A549 (cell line): ENCODE results near the gene ARF1. TPM values are rescaled to one million over a fixed set of nuclear protein-coding genes. Genes with fewer than 3 reads are reported as not detected.

Source experiments
- ATAC-seq, 2 experiments: fragments of 200-7000 bp in 1 of 2; fragments of >200 bp in 1 of 2; cut with Nextera tagmentation in 1 of 2; cut with Tn5 transposase in 1 of 2; 3 replicates each; pipeline versions ENCODE4 v1.8.0 to v1.9.1; 2018 to 2020; ENCODE audit warnings: mild to moderate bottlenecking in 1 of 2, moderate library complexity in 1 of 2
- CTCF ChIA-PET: fragments of 300-600 bp; sonication (Branson Sonifier 250); formaldehyde crosslinking; extraction: SDS; loops from one replicate; lab custom pipeline; 2021; ENCODE audit warnings: antibody characterized with exemption, inconsistent platforms; lab: Yijun Ruan, JAX
- POLR2A ChIA-PET: fragments of 350-600 bp; formaldehyde crosslinking; extraction: SDS; loops from one replicate; lab custom pipeline; 2021; ENCODE audit warnings: antibody characterized with exemption, inconsistent platforms; lab: Yijun Ruan, JAX
- DNase-seq, 2 experiments: peaks; one replicate each; pipeline versions ENCODE4 v3.0.0 to v3.0.0-alpha.2; 2011 to 2016; ENCODE audit warnings: low read depth in 1 of 2, low spot score in 1 of 2
- FAIRE-seq: peaks from 2 replicates; lab custom pipeline; 2011; peaks lifted over from hg19 to GRCh38; lab: Jason Lieb, UNC
- H3K27ac ChIP-seq, 2 experiments: fragments of >200 bp; sonication (Bioruptor Twin); formaldehyde crosslinking; 3 replicates each; pipeline ENCODE4 v1.5.1; 2016 to 2017
- H3K4me1 ChIP-seq: fragments of >200 bp; sonication (Bioruptor Twin); formaldehyde crosslinking; 3 replicates; pipeline ENCODE4 v1.6.1; 2016
- H3K4me2 ChIP-seq: fragments of >200 bp; sonication (Bioruptor Twin); formaldehyde crosslinking; 3 replicates; pipeline ENCODE4 v1.6.1; 2016
- H3K4me3 ChIP-seq: fragments of >200 bp; sonication (Bioruptor Twin); formaldehyde crosslinking; 3 replicates; pipeline ENCODE4 v1.5.1; 2016
- H3K9me3 ChIP-seq: fragments of >200 bp; sonication (Bioruptor Twin); formaldehyde crosslinking; 3 replicates; pipeline ENCODE4 v1.6.1; 2016
- BCL3 ChIP-seq: fragments of >200 bp; sonication (Bioruptor Twin); formaldehyde crosslinking; IDR thresholded peaks from 3 replicates; pipeline ENCODE4 v1.6.1; 2016
- CBX2 ChIP-seq: fragments of 200-600 bp; sonication (generic); IDR thresholded peaks from 2 replicates; pipeline ENCODE4 v1.6.1; 2016; ENCODE audit warnings: low read depth, mild to moderate bottlenecking, borderline replicate concordance
- CEBPB ChIP-seq, 2 experiments: fragments of >200 bp in 1 of 2; sonication (Bioruptor Twin) in 1 of 2; formaldehyde crosslinking in 1 of 2; IDR thresholded peaks; 2 replicates each; pipeline ENCODE4 v1.6.1; 2012 to 2016
- CHD4 ChIP-seq: fragments of 200-600 bp; sonication (generic); IDR thresholded peaks from 2 replicates; pipeline ENCODE4 v1.6.1; 2016; ENCODE audit warnings: antibody characterized with exemption, mild to moderate bottlenecking, borderline replicate concordance
- EP300 ChIP-seq, 2 experiments: fragments of >200 bp; sonication (Bioruptor Twin); formaldehyde crosslinking; IDR thresholded peaks; 2 replicates in 1 of 2; 3 replicates in 1 of 2; pipeline ENCODE4 v1.6.1; 2016 to 2017
- FOSB ChIP-seq: fragments of 250-450 bp; sonication (Bioruptor Pico); IDR thresholded peaks from 2 replicates; pipeline ENCODE4 v1.5.0; 2020; ENCODE audit warnings: mild to moderate bottlenecking, moderate library complexity
- FOSL2 ChIP-seq, 2 experiments: fragments of 450-650 bp in 1 of 2; fragments of >200 bp in 1 of 2; sonication (Bioruptor Twin) in 1 of 2; formaldehyde crosslinking; IDR thresholded peaks; 2 replicates each; pipeline versions ENCODE4 v1.5.0 to v1.6.1; 2016 to 2020; ENCODE audit warnings: mild to moderate bottlenecking in 1 of 2, moderate library complexity in 1 of 2
- GATA3 ChIP-seq: IDR thresholded peaks from 2 replicates; pipeline ENCODE4 v1.6.1; 2012; ENCODE audit warnings: borderline replicate concordance
- HDAC2 ChIP-seq: fragments of 200-600 bp; sonication (generic); IDR thresholded peaks from 2 replicates; pipeline ENCODE4 v1.6.1; 2016
- HOXA7 ChIP-seq: fragments of 250-450 bp; sonication (Bioruptor Pico); IDR thresholded peaks from 2 replicates; pipeline ENCODE4 v1.5.0; 2020; ENCODE audit warnings: mild to moderate bottlenecking, moderate library complexity
- HOXB13 ChIP-seq: fragments of 250-450 bp; sonication (Bioruptor Pico); IDR thresholded peaks from 2 replicates; pipeline ENCODE4 v1.5.0; 2020; ENCODE audit warnings: low read depth, mild to moderate bottlenecking, moderate library complexity
- JUNB ChIP-seq: fragments of >200 bp; sonication (Bioruptor Twin); formaldehyde crosslinking; IDR thresholded peaks from 2 replicates; pipeline ENCODE4 v1.6.1; 2016
- MAZ ChIP-seq: fragments of 150-350 bp; IDR thresholded peaks from 2 replicates; pipeline ENCODE4 v1.6.1; 2014; ENCODE audit warnings: antibody characterized with exemption, low read depth, low read length, borderline replicate concordance
- NFE2L2 ChIP-seq: fragments of 150-350 bp; conservative IDR thresholded peaks from 2 replicates; pipeline ENCODE4 v1.6.1; 2014; ENCODE audit warnings: low read length
- NPAS2 ChIP-seq: fragments of 250-450 bp; sonication (Bioruptor Pico); IDR thresholded peaks from 2 replicates; pipeline ENCODE4 v1.8.0; 2022; ENCODE audit warnings: mild to moderate bottlenecking, moderate library complexity, borderline replicate concordance
- RNF2 ChIP-seq: fragments of 200-600 bp; sonication (generic); IDR thresholded peaks from 2 replicates; pipeline ENCODE4 v1.6.1; 2016; ENCODE audit warnings: low read depth, mild to moderate bottlenecking, antibody characterized with exemption, moderate library complexity, borderline replicate concordance
- SREBF2 ChIP-seq: fragments of 450-650 bp; IDR thresholded peaks from 2 replicates; pipeline ENCODE4 v1.6.1; 2014; ENCODE audit warnings: mild to moderate bottlenecking, moderate library complexity
- TFCP2L1 ChIP-seq: fragments of 250-450 bp; sonication (Bioruptor Pico); IDR thresholded peaks from 2 replicates; pipeline ENCODE4 v1.5.0; 2021; ENCODE audit warnings: mild to moderate bottlenecking
- ZNF302 ChIP-seq: fragments of 250-450 bp; sonication (Bioruptor Pico); IDR thresholded peaks from 2 replicates; pipeline ENCODE4 v1.9.0; 2021; ENCODE audit warnings: inconsistent platforms, mild to moderate bottlenecking, moderate library complexity
- WGBS: methylation state at CpG from one replicate; pipeline ENCODE4 v1.1.6; 2017; ENCODE audit errors: missing lambda C conversion rate; 5-methylcytosine and 5-hydroxymethylcytosine counted together
- polyA plus RNA-seq, 4 experiments: library from polyadenylated mRNA; depleted of rRNA in 3 of 4; stranded (reverse); fragments of >200 nt; fragmentation: RNase III in 1 of 4; extraction: RNeasy Plus Mini Kit Qiagen cat#74134 plus additional on column Dnase treatment in 1 of 4; gene quantifications; 2 replicates in 3 of 4; 3 replicates in 1 of 4; pipeline ENCODE4 v1.2.3, GENCODE V29; 2011 to 2017
- TF ChIP-seq, protein P1 (sequence below): fragments of 200-600 bp; sonication (generic); IDR thresholded peaks from 2 replicates; pipeline ENCODE4 v1.6.1; 2016; ENCODE audit warnings: antibody characterized with exemption, mild to moderate bottlenecking, moderate library complexity
- TF ChIP-seq, protein P2 (sequence below): IDR thresholded peaks from 2 replicates; pipeline ENCODE4 v1.6.1; 2012
- TF ChIP-seq, protein P3 (sequence below): fragments of >200 bp; sonication (Bioruptor Twin); formaldehyde crosslinking; IDR thresholded peaks from 2 replicates; pipeline ENCODE4 v1.6.1; 2016
- TF ChIP-seq, protein P4 (sequence below): IDR thresholded peaks from 2 replicates; pipeline ENCODE4 v1.6.1; 2012

ARF1 gene
- polyA plus RNA-seq, 2 of the 4 experiments (the other 2 are of a cell fraction): 297 to 376 TPM

- Histone ChIP-seq H3K4me2 (no peak overlapping the region), H3K27ac (no peak overlapping the region), H3K4me3 (no peak overlapping the region), H3K4me1 (peaks cover 15% of the 10 kb centered on the region), H3K9me3 (0 out of 3 replicates have a peak, but pooled peaks cover 3% of the 10 kb centered on the region)
- no peak for FAIRE-seq
- ChIA-PET POLR2A (no interaction called here), CTCF (interaction anchor here (0.9 to 1.2 kb wide), 2 partner anchors 9 to 43 kb away, joined by 3 read pairs; no protein-coding TSS in a partner anchor)
- no peak for TF ChIP-seq SREBF2
- TF ChIP-seq EP300 (IDR thresholded peaks at IDR 0.05): no peak
- no peak for TF ChIP-seq HOXA7 (CRISPR knock-in tag)
- TF ChIP-seq NPAS2: no peak
- TF ChIP-seq CHD4: no peak
- no peak for TF ChIP-seq NFE2L2
- TF ChIP-seq TFCP2L1 (CRISPR knock-in tag): no peak
- TF ChIP-seq FOSB (CRISPR knock-in tag): no peak
- TF ChIP-seq GATA3: no peak
- TF ChIP-seq, protein P1, sequence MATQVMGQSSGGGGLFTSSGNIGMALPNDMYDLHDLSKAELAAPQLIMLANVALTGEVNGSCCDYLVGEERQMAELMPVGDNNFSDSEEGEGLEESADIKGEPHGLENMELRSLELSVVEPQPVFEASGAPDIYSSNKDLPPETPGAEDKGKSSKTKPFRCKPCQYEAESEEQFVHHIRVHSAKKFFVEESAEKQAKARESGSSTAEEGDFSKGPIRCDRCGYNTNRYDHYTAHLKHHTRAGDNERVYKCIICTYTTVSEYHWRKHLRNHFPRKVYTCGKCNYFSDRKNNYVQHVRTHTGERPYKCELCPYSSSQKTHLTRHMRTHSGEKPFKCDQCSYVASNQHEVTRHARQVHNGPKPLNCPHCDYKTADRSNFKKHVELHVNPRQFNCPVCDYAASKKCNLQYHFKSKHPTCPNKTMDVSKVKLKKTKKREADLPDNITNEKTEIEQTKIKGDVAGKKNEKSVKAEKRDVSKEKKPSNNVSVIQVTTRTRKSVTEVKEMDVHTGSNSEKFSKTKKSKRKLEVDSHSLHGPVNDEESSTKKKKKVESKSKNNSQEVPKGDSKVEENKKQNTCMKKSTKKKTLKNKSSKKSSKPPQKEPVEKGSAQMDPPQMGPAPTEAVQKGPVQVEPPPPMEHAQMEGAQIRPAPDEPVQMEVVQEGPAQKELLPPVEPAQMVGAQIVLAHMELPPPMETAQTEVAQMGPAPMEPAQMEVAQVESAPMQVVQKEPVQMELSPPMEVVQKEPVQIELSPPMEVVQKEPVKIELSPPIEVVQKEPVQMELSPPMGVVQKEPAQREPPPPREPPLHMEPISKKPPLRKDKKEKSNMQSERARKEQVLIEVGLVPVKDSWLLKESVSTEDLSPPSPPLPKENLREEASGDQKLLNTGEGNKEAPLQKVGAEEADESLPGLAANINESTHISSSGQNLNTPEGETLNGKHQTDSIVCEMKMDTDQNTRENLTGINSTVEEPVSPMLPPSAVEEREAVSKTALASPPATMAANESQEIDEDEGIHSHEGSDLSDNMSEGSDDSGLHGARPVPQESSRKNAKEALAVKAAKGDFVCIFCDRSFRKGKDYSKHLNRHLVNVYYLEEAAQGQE: no peak
- TF ChIP-seq, protein P2, sequence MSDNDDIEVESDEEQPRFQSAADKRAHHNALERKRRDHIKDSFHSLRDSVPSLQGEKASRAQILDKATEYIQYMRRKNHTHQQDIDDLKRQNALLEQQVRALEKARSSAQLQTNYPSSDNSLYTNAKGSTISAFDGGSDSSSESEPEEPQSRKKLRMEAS: no peak
- no peak for TF ChIP-seq CEBPB (IDR thresholded peaks at IDR 0.05)
- DNase-seq: no peak
- no peak for ATAC-seq
- 25% methylated on average over 6 of the region's 8 CpGs for WGBS
These were observed 43.3 kb upstream of the ARF1 start for GRCh38 chr1:228039006-228039903.

DNA sequence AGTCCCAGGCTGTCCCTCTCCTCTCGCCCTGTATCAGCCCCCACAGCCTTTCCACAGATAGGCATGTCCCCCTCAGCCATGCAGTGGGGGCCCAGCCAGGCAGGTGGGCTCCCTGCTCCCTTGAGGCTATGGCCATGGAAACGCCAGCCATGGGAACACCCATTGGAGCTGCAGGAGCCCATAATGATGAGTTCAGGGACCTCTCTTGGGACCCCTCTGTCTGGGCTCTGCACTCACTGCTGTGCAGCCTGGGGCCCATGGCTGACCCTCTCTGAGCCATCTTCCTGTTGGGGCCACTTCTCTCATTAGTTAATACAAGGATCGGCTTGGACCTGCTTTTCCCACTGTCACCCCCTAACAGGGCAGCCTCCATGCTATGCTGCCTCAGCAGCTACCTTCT is 42.5 kb upstream of the ARF1 start:
- H3K4me2 ChIP-seq: no peak overlapping the region
- no peak for FAIRE-seq
- no peak overlapping the region for H3K4me3 ChIP-seq
- TF ChIP-seq BCL3: no peak
- TF ChIP-seq, protein P3, sequence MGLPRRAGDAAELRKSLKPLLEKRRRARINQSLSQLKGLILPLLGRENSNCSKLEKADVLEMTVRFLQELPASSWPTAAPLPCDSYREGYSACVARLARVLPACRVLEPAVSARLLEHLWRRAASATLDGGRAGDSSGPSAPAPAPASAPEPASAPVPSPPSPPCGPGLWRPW: no peak
- TF ChIP-seq SREBF2: no peak
- TF ChIP-seq ZNF302: no peak
- no peak for TF ChIP-seq HOXB13 (CRISPR knock-in tag)
- TF ChIP-seq JUNB: no peak
- TF ChIP-seq CBX2: no peak
- TF ChIP-seq, protein P4, sequence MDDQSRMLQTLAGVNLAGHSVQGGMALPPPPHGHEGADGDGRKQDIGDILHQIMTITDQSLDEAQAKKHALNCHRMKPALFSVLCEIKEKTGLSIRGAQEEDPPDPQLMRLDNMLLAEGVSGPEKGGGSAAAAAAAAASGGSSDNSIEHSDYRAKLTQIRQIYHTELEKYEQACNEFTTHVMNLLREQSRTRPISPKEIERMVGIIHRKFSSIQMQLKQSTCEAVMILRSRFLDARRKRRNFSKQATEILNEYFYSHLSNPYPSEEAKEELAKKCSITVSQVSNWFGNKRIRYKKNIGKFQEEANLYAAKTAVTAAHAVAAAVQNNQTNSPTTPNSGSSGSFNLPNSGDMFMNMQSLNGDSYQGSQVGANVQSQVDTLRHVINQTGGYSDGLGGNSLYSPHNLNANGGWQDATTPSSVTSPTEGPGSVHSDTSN: no peak
- TF ChIP-seq FOSL2 (IDR thresholded peaks at IDR 0.05): no peak
- no peak for TF ChIP-seq FOSL2 (CRISPR knock-in tag; IDR thresholded peaks at IDR 0.05)
- TF ChIP-seq CEBPB (IDR thresholded peaks at IDR 0.05): no peak
- no peak for TF ChIP-seq HDAC2
- no peak for TF ChIP-seq RNF2
- TF ChIP-seq MAZ: no peak
- no peak overlapping the region for H3K27ac ChIP-seq
- ChIA-PET POLR2A (no interaction called here), CTCF (interaction anchor here (0.9 kb wide), 1 partner anchor 9 kb away, joined by 3 read pairs; no protein-coding TSS in a partner anchor)
- no peak for ATAC-seq
- peaks cover 17% of the 10 kb centered on the region for H3K4me1 ChIP-seq
- H3K9me3 ChIP-seq: 0 out of 3 replicates have a peak, but pooled peaks cover 3% of the 10 kb centered on the region
- WGBS: 33% methylated on average over 3 of the region's 3 CpGs
- no peak for DNase-seq
